HG03575 (cell line): Measurements from ENCODE around the gene FSHR.
A peak's percentile ranks its signal among the peaks of the same experiment; 100 is the strongest.

Source experiments
- ATAC-seq: cut with Tn5 transposase; IDR thresholded peaks from one replicate; pipeline ENCODE4 v1.9.1; 2021; ENCODE audit not compliant: unreplicated experiment, insufficient number of reproducible peaks, low FRiP score; ENCODE audit errors: extremely low read depth

The FSHR gene

DNA sequence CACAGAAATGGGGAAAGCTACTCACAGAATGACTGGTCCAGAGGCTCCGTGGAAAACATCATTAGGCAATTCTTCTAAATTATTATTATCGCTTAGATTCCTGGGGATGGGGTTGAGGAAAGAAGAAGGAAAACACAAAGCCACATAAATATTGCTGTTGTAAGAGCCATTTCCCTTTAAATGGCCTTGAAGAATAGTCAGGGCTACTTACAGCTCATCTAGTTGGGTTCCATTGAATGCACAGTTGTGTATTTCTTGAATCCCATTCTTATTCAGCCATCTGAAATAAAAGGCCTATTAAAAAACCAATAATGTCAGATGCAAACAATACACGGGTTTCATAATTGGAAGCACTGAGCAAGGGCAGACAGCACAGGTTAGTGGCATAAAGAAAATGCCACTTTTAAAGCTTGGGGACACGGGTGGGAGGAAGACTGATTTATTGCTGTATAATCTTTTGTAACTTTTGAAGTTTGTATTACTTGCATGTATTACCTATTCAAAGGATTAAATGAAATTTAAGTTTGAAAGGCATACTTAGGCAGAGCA is 171.4 kb downstream of the FSHR start:
- no peak for ATAC-seq

DNA sequence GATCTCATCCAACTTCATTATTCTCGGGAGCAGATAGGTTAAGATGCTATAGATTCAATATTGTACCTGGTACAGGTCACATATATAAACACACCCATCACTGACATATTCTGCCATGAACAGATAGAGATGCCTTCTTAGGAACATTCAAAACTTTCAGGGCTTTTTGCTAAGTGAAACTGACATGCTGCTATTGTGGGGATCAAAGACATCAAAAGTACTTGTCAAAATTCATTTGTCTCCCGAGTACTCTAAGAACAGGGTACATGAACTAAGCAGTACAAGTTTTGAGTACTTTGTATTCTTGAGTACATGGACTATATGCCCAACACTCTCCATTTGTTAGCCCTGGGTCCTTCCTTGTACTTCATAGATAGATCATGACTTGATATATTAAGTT is 173.5 kb downstream of the FSHR start:
- no peak for ATAC-seq

DNA sequence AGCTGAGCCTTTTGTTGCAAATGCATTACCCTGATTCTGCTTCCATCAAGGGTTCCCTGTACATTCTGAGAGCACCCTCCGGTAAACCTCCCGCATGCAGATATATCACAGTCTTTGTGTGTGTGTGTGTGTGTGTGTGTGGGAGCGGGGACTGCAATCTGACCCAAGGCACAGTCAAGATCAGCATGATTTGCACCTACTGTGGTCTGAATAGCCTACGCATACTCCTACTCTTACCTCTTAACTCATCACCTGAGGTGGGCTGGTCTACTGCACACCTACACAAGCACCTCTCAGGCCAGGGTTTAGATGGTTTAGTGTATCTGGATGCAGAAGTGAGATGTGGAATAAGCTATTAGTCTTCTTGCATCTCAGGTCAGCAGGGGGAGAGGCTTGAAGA is 174.6 kb downstream of the FSHR start:
- ATAC-seq: no peak

DNA sequence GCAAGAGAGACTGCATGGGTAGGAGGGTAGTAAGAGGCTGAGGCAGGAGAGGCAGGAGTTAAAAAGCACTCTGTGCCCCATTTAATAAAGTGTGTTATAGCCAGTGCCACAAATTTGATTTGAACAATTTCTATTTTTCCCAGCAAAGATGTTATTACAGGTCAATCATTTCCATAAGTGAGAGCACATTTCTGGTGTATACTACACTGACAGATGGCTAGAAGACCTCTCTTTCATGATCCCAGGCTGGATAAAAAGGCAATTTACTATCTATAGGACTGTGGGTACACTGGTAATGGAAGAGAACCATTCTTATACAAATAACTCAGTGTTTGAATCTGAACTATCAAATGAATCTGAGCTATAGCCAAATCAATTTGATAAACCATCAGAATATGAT is 176.2 kb downstream of the FSHR start:
- ATAC-seq: no peak

DNA sequence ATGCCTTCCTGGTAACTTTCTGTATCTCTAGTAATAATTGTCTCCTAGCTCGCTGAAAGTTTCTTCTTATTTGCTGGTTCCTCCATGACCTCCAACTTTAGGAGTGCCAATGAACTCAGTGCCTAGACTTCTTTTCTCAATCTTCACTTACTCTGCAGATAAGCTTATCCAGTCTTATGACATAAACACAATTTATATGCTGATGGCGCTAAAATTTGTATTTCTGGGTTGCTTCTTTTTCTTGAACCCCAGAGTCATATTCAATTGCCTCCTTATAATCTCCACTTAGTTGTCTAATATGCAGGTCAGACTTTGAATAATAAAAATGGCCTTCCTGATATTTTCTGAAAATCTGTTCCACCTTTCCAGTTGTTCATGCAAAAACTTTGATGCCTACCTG is 182.5 kb downstream of the FSHR start:
- ATAC-seq: no peak

DNA sequence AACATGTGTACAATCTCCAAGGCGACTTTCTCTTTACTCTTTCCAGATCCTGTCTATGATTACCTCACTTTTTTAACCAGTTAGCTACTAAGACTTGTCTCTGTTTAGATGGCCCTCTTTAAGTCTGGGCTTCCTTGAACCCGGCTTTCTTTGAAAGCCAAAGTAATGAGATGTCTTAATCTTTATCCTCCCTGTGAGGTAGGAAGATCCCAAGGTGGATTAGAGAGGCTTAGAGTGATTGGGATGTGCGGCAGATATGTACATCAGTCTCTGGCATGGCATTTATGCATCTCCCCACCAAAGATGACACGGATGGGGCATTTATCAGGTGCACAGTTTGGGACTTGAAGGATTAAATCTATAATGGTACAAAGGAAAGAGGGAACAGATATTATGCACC is 186.3 kb downstream of the FSHR start:
- no peak for ATAC-seq

DNA sequence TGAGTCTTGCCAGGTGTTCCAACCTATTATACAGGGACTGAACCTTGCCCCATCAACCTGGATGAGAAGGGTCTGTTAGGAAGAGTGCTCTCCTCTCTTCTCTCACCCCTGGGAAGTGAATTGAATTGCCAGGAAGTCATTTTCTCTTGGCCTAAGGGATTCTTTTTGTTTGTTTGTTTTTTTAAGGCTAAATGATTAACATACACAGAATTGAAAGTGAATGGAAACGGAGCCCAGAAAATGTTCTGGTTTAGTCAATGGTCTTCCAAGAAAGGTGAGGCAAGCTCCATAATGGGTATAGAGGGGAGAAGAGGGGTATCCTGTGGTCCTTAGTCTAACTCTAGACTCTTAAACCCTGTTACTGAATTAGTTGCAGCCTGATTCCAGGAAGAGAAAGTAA is 189.1 kb downstream of the FSHR start:
- ATAC-seq: no peak

DNA sequence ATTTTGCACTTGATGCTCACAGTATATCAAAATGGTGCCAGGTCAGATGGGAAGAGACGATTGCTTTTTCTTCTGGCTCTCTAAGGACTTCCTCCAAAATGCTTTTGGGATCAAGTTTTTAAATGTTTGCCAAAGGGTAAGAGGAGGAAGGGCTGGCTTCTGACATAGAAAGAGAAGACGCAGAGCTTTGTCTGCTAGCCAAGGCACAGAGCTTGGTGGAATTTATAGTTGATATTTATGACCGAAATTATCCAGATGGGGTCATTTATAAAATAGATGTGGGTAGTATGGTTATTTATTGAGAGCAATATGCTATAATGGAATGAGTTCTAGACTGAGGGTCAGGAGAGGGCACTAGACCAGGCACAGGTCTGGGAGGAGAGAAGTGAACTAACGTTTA is 193.3 kb downstream of the FSHR start:
- no peak for ATAC-seq

DNA sequence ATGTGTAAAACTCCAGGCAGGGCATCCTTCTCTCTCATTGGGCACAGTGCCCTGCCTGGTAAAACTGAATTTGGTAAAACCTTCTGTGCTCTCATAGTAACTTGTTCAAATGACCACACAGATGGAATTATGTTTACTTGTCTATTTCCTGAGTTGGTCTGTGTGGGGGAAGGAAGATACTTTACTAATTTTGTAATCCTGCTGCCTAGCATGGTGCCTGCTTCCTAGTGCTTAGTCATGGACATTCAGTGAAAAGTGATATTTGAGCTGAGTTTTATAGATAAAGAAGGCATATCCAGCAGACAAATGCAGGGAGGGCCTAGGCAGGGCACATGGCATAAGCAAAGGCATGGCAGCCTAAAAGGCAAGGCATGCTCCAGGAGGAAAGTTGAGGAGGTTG is 199.4 kb downstream of the FSHR start:
- ATAC-seq: no peak

DNA sequence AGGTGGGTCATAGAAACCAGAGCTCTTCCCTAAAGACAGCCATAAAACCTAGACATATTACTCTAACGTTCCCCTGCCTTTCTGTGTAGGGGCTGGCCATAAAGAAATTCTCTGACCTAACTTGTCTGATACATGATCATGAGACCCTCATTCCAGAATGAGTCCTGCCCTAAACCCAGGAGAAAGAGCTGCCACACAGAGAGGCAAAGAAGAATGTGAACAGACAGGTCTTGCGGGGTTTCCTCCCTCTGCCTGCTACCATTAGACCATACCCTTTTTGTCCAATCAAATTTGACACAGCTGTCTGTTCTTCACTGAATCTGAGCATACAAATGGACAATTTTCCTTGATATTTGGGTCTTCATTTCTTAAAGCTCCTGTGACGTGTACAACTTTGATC is 200.0 kb downstream of the FSHR start:
- no peak for ATAC-seq

DNA sequence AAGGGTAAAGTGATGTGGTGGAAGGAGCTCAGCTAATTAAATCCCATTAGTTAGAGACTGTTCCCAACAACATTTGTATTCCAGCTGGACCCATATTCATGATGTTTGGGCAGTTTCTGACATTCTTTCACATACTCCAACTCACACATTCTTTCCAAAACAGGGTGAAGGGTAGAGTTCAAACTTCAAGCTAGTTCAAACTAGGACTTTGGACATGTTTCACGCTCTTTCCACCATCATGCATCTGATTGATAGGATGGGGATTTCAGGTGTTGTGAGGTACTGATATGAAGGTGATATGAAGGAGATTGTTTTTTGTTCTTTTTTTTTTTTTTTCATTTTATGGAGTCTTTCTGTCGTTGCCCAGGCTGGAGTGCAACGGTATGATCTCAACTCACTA is 201.7 kb downstream of the FSHR start:
- no peak for ATAC-seq

DNA sequence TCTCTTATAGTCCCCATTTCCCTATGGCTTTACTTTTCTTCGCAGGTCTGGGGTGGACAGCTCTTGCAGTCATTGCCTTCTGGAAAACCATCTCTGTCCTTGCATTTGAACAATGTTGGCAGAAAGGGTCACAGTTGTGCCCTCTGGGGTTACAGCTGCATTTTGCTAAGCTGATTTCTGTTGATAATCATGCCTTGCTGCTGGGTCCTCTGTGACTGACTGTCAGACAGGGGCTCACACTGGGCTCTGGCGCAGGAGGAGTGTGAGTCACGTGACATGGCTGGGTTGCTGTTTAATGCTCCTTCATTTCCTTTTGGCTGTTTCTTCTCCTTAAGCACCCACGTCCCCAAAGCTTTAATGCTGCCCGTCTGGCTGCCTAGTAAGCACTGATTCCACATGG is 202.2 kb downstream of the FSHR start:
- no peak for ATAC-seq

DNA sequence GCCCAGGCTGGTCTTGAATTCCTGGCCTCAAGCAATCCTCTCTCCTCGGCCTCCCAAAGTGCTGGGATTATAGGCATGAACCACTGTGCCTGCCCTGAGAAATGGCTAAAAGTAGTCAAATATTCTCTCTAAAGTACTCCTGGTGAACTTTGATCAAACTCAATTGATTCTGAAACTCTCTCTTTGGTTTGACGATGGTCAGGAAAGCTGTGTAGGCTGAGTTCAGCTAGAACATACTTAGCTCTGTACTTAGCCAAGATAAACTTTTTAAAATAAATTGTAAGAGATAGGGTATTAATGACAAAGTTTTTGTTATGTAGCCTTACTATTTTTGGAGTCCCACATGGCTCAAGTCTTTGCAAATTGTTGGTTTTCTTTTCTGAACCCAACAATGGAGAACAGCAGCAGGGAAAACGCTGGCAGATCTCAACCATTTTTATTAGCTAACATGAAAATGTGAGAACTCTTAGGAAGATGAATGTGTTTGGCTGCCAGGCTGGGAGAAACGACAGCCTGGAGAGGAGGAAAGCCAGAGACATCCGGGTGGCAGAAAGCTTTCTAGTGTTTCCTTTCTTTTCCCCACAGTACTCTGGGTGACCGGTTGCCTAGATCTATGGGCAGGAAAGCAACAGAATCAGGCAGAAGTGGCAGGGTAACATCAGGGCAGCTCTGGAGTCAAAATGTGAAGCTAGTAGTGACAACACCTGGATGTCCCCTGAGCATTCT is 205.8 kb downstream of the FSHR start:
- ATAC-seq: no peak

DNA sequence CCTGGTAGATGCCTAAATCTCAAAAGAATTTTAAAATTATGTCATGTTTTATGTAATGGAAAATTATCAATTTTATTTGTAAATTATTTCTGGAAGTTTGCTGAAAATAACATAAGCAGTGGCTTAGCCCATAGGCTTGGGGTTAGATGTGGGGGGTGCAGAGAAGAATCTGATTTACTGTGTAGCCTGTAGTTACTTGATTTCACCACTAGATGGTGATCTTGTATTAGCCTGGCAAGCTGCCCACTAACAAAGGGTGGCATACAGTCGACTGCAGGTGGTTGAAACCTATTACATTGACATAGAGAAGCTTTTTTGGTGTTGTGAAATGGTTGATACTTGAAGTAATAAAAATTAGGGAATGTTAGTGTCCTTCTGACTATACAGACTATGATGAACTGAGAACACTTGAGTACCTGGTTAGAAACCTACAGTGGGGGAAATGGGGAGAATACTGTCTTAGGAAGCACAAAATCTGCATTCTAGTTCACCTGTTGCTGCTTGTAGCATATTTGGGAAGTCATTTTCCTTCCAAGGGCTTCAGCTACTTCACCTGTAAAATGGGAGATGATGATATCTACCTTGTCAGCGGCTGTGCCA is 207.8 kb downstream of the FSHR start:
- ATAC-seq: peak; percentile 79

DNA sequence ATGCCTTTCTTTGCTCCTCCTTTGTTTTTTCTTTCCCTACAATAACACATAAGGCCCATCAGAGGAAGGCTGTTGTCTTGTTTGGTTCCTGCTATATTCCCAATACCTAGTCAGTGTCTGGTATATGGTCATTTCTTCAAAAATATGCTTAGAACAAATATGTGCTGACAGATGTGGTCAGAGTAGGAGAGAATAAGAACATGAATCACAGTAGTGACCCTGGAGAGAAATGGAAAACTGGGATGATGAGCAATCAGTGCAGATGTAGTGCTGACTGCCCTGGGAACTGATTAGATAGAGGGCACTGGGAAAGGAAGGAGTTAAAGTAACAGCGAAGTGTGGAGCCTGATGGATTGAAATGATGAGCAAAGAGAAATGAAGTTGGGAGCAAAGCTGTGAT is 209.4 kb downstream of the FSHR start:
- ATAC-seq: no peak

DNA sequence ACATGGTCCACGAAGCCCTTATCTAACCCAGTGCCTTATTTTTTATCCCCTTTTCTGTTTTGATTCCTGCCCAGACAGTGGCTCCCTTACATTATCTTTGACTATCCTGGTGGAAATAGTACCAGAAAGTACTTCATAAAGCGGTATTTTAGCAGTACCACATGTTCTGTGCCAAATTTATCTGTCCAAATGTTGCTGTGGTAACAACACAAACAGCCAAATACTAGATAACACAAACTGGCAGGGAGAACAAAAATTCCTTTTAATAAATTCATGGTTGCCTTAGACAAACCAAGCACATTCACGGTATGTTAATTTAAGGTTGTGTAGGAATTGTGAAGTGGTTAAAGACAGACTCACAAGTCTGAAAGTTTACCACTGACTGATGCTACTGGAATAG is 210.9 kb downstream of the FSHR start:
- no peak for ATAC-seq

DNA sequence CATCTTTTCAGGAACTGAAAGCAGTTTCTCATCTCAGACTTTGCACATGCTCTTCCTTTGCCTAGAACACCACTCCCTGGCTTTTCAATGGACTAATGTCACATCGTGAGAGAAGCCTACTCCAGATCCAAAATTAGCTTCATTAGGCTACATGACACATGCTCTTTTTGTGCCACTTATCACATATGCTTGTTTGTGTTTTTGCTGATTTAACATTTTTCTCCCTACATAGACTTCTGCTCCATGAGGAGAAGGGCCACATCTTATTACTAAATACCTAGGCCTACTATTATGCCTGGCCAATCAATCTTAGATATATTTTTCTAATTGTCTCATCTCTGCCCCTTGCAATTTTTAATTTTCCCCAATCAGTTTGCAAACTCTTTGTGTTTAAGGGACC is 212.4 kb downstream of the FSHR start:
- no peak for ATAC-seq

DNA sequence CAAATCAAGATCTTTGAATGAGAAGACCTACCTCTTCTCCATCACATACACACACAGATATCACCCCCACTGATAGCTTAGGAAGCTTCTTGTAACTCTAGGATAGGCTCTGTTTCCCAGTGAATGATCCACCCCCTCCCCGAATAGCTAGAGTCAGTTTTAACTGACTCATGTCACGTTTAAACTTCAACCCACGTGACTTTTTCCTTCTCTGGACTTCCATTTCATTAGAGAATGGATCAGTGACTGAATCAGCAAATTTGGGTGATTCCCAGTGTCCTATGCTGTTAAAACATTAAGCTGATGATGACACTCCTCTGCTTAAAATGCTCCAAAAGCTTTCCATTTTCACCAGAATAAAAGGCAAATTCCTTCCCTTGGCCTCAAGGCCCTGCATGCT is 212.9 kb downstream of the FSHR start:
- no peak for ATAC-seq

DNA sequence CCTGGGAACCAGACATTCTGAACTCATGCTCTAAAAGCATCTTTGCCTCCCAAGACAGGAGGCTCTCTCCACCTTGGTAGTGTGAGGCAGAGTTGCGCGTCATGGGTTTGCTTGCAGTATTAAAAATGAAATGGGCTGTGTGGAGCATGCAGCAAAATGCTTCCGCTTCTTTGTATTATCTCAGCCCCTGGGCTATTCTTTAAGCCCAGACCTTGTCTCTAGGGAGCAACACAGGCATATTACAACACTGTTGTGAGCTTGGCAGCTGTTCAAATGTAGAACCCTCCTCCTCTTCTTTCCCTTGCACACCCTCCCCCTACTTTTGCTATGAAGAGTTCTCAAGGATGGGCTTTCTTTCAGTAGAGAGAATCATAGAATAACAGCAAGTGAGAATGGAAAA is 213.7 kb downstream of the FSHR start:
- no peak for ATAC-seq

DNA sequence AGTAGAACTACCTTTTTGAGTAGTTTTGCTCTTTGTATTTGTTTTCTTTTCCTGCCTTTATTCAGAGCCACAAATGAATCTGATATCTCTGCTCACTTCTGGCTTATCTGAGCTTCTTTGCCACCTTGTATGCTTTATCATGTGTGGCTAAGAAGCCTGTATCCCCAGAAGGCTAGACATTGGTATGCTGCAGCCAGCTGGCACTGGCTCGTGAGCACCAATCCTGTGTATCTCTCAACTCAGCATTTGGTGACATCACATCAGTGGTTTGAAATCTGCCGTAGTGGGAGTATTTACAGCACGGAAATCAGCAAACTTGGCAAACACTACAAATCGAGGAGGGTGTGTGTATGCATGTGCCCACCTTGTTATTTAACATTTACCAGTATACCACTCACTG is 215.1 kb downstream of the FSHR start:
- ATAC-seq: no peak

DNA sequence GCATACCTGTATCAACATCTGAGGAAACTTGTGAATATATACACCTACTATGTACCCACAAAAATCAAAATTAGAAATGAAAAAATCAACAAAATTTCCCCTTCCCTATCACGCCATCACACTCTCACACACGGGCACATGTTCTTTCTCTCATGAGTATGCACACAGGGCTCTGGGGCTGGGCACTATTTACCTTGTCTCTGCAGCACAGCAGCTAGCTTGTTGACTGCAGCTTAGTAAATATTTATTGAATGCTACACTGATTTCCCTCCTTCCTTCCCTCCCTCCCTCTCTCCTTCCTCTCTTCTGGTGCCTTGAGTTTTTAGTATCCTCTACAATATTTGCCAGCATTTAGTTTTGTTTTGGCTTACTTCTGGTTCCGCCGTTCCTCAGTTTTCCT is 216.1 kb downstream of the FSHR start:
- ATAC-seq: no peak
